OCI-LY7 (cell line): ENCODE results near the gene AGPAT2.

Source experiments
- EZH2phosphoT487 ChIP-seq: fragments of 200-600 bp; sonication (generic); IDR thresholded peaks from 2 replicates; pipeline ENCODE4 v1.6.1; 2018; ENCODE audit warnings: low read depth, borderline replicate concordance, mild to moderate bottlenecking, mixed run types, antibody characterized with exemption, low read length, moderate library complexity, mixed read lengths
- TF ChIP-seq, protein P1 (sequence below): fragments of 200-600 bp; sonication (generic); conservative IDR thresholded peaks from 2 replicates; pipeline ENCODE4 v1.5.1; 2014; ENCODE audit warnings: mild to moderate bottlenecking, antibody characterized with exemption, low read length, moderate library complexity, mixed read lengths

DNA sequence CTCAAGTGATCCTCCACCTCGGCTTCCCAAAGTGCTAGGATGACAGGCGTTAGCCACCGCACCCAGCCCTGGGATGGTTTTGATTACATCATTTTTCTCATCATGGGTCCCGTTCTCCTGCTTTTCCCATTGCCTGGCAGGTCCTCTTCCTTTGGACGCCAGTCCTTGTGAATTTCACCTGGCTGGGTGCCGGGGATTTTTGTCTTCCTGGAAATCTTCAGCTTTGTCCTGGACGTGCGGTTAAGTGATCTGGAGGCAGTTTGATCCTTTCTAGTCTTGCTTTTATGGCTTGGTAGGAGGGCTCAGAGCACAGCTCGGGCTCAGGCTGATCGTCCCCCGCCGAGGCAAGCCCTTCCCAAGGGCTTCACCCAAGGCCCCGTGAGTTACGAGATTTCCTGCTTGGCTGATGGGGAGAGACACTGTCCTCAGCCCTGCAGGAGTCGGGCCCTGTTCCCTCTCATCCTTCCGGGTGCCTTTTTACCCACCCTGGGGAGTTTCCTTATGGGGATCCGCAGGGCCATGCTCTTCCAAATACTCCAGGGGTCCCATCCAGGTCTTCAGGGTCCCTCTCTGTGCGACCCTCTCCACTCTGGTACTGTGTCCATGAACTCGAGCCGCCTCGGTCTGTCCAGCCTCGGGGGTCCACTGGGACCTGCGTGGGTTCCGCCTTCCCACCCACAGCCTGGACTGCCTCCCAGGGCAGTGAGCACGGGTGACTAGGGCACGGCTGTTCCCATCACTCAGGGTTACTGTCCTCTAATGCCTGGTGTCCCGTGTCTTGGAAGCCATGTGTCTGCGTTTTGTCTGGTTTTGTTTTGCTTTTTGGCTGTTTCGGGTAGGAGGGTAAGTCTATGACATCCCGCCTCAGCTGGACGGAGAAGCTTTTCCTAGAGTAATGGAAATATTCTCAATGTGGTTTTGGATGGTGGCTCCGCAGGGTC lies 46.8 kb downstream of the AGPAT2 start:
- TF ChIP-seq, protein P1, sequence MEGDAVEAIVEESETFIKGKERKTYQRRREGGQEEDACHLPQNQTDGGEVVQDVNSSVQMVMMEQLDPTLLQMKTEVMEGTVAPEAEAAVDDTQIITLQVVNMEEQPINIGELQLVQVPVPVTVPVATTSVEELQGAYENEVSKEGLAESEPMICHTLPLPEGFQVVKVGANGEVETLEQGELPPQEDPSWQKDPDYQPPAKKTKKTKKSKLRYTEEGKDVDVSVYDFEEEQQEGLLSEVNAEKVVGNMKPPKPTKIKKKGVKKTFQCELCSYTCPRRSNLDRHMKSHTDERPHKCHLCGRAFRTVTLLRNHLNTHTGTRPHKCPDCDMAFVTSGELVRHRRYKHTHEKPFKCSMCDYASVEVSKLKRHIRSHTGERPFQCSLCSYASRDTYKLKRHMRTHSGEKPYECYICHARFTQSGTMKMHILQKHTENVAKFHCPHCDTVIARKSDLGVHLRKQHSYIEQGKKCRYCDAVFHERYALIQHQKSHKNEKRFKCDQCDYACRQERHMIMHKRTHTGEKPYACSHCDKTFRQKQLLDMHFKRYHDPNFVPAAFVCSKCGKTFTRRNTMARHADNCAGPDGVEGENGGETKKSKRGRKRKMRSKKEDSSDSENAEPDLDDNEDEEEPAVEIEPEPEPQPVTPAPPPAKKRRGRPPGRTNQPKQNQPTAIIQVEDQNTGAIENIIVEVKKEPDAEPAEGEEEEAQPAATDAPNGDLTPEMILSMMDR: no peak
- TF ChIP-seq EZH2phosphoT487: no peak
